PC-9 (cell line): Measurements from ENCODE around the gene PARD6B. TPM values are rescaled to one million over a fixed set of nuclear protein-coding genes. Genes with fewer than 3 reads are reported as not detected.
"Not testable (repeated sequence)": the region's sequence is repeated elsewhere in the genome, so short reads cannot be mapped to it uniquely, and the experiment has no call there.

Experiments used
- BruUV-seq: library from RNA; stranded (reverse); fragments of 400-500 nt; replicated peaks from 2 replicates; lab custom pipeline; 2021; lab: Mats Ljungman, UMichigan
- CTCF ChIA-PET: fragments of 300-600 bp; sonication (Branson Sonifier 250); formaldehyde crosslinking; loops from one replicate; lab custom pipeline; 2022; ENCODE audit warnings: antibody characterized with exemption; lab: Charles Lee
- POLR2A ChIA-PET: fragments of 300-600 bp; sonication (Branson Sonifier 250); formaldehyde crosslinking; loops from one replicate; lab custom pipeline; 2022; ENCODE audit warnings: antibody characterized with exemption; ENCODE audit not compliant: unreplicated experiment; lab: Charles Lee
- DNase-seq, 2 experiments: peaks; one replicate each; pipeline versions ENCODE4 v3.0.0 to v3.0.0-alpha.2; 2015 to 2022; ENCODE audit warnings: mixed read lengths in 1 of 2
- H2AFZ ChIP-seq: fragments of 200-600 bp; sonication (generic); 2 replicates; pipeline ENCODE4 v1.8.1; 2017; ENCODE audit warnings: antibody characterized with exemption
- H3F3A ChIP-seq: fragments of 200-600 bp; sonication (generic); 2 replicates; pipeline ENCODE4 v1.8.1; 2017; ENCODE audit warnings: antibody characterized with exemption, mild to moderate bottlenecking, low read depth; ENCODE audit not compliant: insufficient read depth
- H3K27ac ChIP-seq: fragments of 200-600 bp; sonication (generic); 2 replicates; pipeline ENCODE4 v1.6.1; 2016; ENCODE audit warnings: mixed run types
- H3K27me3 ChIP-seq: fragments of 200-600 bp; sonication (generic); 2 replicates; pipeline ENCODE4 v1.6.1; 2016; ENCODE audit warnings: low read depth, mixed run types; ENCODE audit not compliant: insufficient read depth
- H3K36me3 ChIP-seq: fragments of 200-600 bp; sonication (generic); 2 replicates; pipeline ENCODE4 v1.6.1; 2016; ENCODE audit warnings: low read depth, mixed run types
- H3K4me1 ChIP-seq: fragments of 200-600 bp; sonication (generic); replicated peaks from 2 replicates; pipeline ENCODE4 v1.6.1; 2016; ENCODE audit warnings: mixed run types; ENCODE audit not compliant: insufficient read depth
- H3K4me2 ChIP-seq: fragments of 200-600 bp; sonication (generic); 2 replicates; pipeline ENCODE4 v1.6.1; 2017; ENCODE audit warnings: mixed run types
- H3K4me3 ChIP-seq: fragments of 200-600 bp; sonication (generic); 2 replicates; pipeline ENCODE4 v1.6.1; 2016; ENCODE audit warnings: mixed run types
- H3K79me2 ChIP-seq: fragments of 200-600 bp; sonication (generic); 2 replicates; pipeline ENCODE4 v1.6.1; 2017; ENCODE audit warnings: low read depth, mixed run types
- H3K9me2 ChIP-seq: fragments of 200-600 bp; sonication (generic); 2 replicates; pipeline ENCODE4 v1.8.1; 2017; ENCODE audit warnings: mild to moderate bottlenecking; ENCODE audit not compliant: insufficient read depth
- H3K9me3 ChIP-seq: fragments of 200-600 bp; sonication (generic); 2 replicates; pipeline ENCODE4 v1.8.1; 2016; ENCODE audit warnings: low read depth; ENCODE audit not compliant: insufficient read depth
- H4K20me1 ChIP-seq: fragments of 200-600 bp; sonication (generic); 2 replicates; pipeline ENCODE4 v1.8.1; 2017; ENCODE audit not compliant: insufficient read depth
- CTCF ChIP-seq: fragments of 200-600 bp; sonication (generic); conservative IDR thresholded peaks from 2 replicates; pipeline ENCODE4 v1.6.1; 2017; ENCODE audit warnings: mixed run types, antibody characterized with exemption, mild to moderate bottlenecking, moderate library complexity
- EZH2 ChIP-seq: fragments of 200-600 bp; sonication (generic); IDR thresholded peaks from 2 replicates; pipeline ENCODE4 v1.8.0; 2017; ENCODE audit warnings: antibody characterized with exemption, low read depth
- intact Hi-C: fragments of 100-400 bp; cut with micrococcal nuclease; formaldehyde crosslinking; loops from one replicate; pipeline ENCODE4 v1.10.0; 2022; ENCODE audit not compliant: unreplicated experiment
- total RNA-seq: library from RNA; stranded (reverse); gene quantifications from 2 replicates; pipeline ENCODE4 v1.2.3, GENCODE V29; 2021

PARD6B gene
- total RNA-seq, 1 experiment from 2014 or later = 52.2 TPM

GRCh38 chr20:50765251-50765650 is 33.9 kb downstream of the PARD6B start:
- not testable (repeated sequence) for H3K9me2 ChIP-seq, H3K36me3 ChIP-seq, H3K9me3 ChIP-seq, H3K27me3 ChIP-seq, H3K79me2 ChIP-seq, DNase-seq, H3K4me3 ChIP-seq, BruUV-seq, H3K4me2 ChIP-seq, H2AFZ ChIP-seq, H4K20me1 ChIP-seq
- Histone ChIP-seq H3K4me1 (peaks cover 51% of the 10 kb centered on the region), H3K27ac (peak overlapping the region; percentile 96; the same call in 1 of the 2 replicates), H3F3A (peaks cover 58% of the 10 kb centered on the region)
- POLR2A ChIA-PET = interaction anchor here (0.7 kb wide), 1 partner anchor 107 kb away, joined by 9 read pairs; no protein-coding TSS in a partner anchor
- intact Hi-C loops = loop anchor here (10.0 kb wide), 1 partner anchor 50 kb away; no protein-coding TSS in a partner anchor
- CTCF ChIA-PET = interaction anchor here (0.5 to 0.6 kb wide), 2 partner anchors 13 to 104 kb away, joined by 9 to 12 read pairs; no protein-coding TSS in a partner anchor

DNA sequence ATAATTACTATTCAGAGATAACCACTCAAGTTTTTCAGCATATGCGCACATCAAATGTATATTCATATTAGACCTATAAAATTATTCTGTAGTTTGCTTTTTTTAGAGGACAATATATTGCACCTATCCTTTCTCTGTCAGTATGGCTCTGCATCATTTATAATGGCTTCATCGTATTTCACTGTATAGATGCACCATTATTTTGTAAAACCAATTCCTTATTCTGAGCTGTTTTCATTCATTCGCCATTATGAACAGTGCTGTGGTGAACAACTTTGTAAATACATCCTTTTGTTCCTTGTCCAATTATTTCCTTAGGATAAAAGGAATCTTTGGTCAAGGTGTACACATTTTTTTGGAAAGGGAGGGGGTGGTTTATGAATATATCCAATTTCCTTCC is 34.3 kb downstream of the PARD6B start:
- ChIA-PET POLR2A (interaction anchor here (0.7 kb wide), 2 partner anchors 107 to 177 kb away, joined by 3 to 9 read pairs; no protein-coding TSS in a partner anchor), CTCF (interaction anchor here (0.5 to 0.7 kb wide), 2 partner anchors 13 to 39 kb away, joined by 3 to 12 read pairs; no protein-coding TSS in a partner anchor)
- no peak for DNase-seq
- H2AFZ ChIP-seq = no peak overlapping the region
- no peaks in the 10 kb centered on the region for H3K27me3 ChIP-seq
- no peaks in the 10 kb centered on the region for H3K79me2 ChIP-seq
- no peaks in the 10 kb centered on the region for H3K36me3 ChIP-seq
- peaks cover 47% of the 10 kb centered on the region for H3K4me1 ChIP-seq
- H3F3A ChIP-seq = peaks cover 53% of the 10 kb centered on the region
- H3K4me2 ChIP-seq = no peak overlapping the region
- H3K9me3 ChIP-seq = no peaks in the 10 kb centered on the region
- intact Hi-C loops = loop anchor here (10.0 kb wide), 1 partner anchor 51 kb away; no protein-coding TSS in a partner anchor
- TF ChIP-seq CTCF = no peak
- no peak for TF ChIP-seq EZH2
- H3K4me3 ChIP-seq = no peak overlapping the region
- no TSS peak for BruUV-seq
- H3K9me2 ChIP-seq = no peaks in the 10 kb centered on the region
- peak overlapping the region; percentile 96; the same call in 1 of the 2 replicates for H3K27ac ChIP-seq
- no peaks in the 10 kb centered on the region for H4K20me1 ChIP-seq

- not testable (repeated sequence) for DNase-seq, H3K27ac ChIP-seq, H3K4me3 ChIP-seq, H3K79me2 ChIP-seq, H3K9me2 ChIP-seq, H3K36me3 ChIP-seq, H2AFZ ChIP-seq, H3K27me3 ChIP-seq, H3K9me3 ChIP-seq, H4K20me1 ChIP-seq, H3K4me2 ChIP-seq, BruUV-seq
- intact Hi-C loops = loop anchor here (10.0 kb wide), 1 partner anchor 52 kb away; no protein-coding TSS in a partner anchor
- H3K4me1 ChIP-seq = peaks cover 36% of the 10 kb centered on the region
- ChIA-PET POLR2A (interaction anchor here (0.7 kb wide), 1 partner anchor 77 kb away, joined by 4 read pairs; no protein-coding TSS in a partner anchor), CTCF (interaction anchor here (0.6 to 0.8 kb wide), 3 partner anchors 23 to 1261 kb away, joined by 3 to 6 read pairs (median 3); no protein-coding TSS in a partner anchor)
- peaks cover 42% of the 10 kb centered on the region for H3F3A ChIP-seq
These were observed 35.8 kb downstream of the PARD6B start for GRCh38 chr20:50766955-50767809.

DNA sequence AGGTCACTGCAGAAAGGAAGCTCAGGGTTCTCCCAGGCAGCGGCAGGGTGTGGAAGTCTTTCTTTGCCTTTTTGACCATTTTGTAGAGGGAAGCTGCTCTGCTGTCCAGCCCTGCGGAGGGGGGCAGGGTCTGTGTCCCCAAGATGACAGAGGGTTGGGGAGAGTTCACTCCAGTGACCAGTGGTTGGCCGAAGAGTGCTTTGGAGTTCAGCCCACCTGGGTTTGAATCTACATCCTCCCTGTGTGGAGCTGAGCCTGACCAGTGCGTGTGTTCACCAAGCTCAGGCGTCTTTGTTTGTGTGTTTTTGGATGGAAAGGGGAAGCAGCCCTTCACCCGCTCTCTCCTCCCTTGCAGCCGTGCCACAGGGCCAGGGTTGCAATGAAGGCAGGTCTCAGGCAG is 37.6 kb downstream of the PARD6B start:
- H3K27me3 ChIP-seq, H2AFZ ChIP-seq, BruUV-seq, H3K4me3 ChIP-seq, POLR2A ChIA-PET, H3K9me3 ChIP-seq, H3K9me2 ChIP-seq, CTCF ChIA-PET, H3K27ac ChIP-seq, H4K20me1 ChIP-seq, H3K79me2 ChIP-seq, H3K4me2 ChIP-seq, DNase-seq, H3K36me3 ChIP-seq: not testable (repeated sequence)
- peaks cover 24% of the 10 kb centered on the region; the same call in 1 of the 2 replicates for H3F3A ChIP-seq
- intact Hi-C loops = loop anchor here (10.0 kb wide), 1 partner anchor 54 kb away; no protein-coding TSS in a partner anchor
- peaks cover 18% of the 10 kb centered on the region for H3K4me1 ChIP-seq

DNA sequence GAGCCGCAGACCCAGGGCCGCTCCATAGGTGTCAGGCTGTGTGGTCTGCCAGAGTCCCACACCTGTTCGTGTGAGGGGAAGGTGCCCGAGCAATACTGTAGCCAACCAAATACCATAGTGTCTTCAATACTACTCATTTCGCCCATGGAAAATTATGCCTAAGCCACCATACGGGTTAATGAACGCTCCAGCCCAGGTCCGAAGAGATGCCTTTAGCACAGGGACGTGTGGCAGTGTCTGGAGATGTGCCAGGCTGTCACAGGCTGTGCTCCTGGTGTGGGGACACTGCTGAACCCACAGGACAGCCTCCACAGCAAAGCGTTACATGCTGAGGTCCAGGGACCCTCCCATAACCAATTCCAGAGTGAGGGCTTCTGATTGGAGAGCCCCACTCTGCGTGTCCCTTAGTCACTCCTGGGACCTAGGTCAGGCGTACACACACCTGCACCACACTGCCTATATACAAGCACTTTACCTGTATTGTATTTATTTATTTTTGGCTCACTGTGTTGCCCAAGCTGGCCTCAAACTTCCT is 38.2 kb downstream of the PARD6B start:
- H3F3A ChIP-seq = peaks cover 18% of the 10 kb centered on the region; the same call in 1 of the 2 replicates
- H3K4me3 ChIP-seq, BruUV-seq, CTCF ChIA-PET, H2AFZ ChIP-seq, H3K27ac ChIP-seq, POLR2A ChIA-PET, H3K27me3 ChIP-seq, H3K9me3 ChIP-seq, DNase-seq, H4K20me1 ChIP-seq, H3K9me2 ChIP-seq, H3K36me3 ChIP-seq, H3K79me2 ChIP-seq, H3K4me2 ChIP-seq: not testable (repeated sequence)
- intact Hi-C loops = loop anchor here (10.0 kb wide), 1 partner anchor 55 kb away; no protein-coding TSS in a partner anchor
- peaks cover 11% of the 10 kb centered on the region; the same call in 1 of the 2 replicates for H3K4me1 ChIP-seq
